Measurements from ENCODE around the gene ZNF774. TPM values are rescaled to one million over a fixed set of nuclear protein-coding genes. Genes with fewer than 3 reads are reported as not detected.

The ZNF774 gene
- polyA plus RNA-seq, 1 experiment: 2.3 TPM

DNA sequence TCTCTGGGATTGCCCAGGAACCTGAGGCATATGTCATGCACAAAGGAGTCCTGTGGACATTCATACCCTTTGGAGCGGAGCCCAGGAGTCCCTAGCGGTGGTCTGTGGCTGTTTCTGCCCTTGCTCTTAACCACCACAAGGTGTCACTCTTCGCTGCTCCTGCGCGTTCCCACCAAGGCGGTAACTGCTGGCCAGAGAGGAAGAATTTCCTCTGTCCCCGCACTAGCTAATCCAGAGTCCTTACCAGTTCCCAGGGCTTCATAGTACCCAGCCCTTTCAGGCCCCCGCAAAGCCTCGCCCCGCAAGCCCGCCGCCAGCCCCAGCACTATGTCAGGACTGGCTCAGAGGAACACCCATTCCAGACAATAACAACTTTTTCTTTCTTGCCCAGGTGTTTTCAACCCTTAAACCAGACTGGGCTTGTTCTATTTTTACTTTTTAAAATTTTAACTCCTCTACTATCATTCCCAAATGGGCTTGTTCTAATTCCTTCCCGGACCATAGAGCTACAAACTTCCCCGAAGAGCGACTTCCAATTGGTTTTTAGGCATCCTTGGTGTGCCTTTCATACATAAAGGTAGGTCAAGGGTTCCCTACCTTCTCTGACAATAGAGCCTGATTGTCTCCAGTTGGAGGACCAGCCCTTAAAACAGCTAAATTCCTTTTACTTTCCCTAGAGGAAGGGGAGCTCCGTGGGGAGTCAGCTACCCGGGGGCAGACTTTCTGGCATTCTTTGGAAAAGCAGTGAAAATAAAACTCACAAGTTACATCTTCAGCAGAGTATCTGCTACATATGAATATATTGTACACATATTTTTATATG, 31.8 kb upstream of the ZNF774 start:
- peak; percentile 71 for DNase-seq (ENCODE audit: low read depth, low spot score)
- POLR2A ChIA-PET: interaction anchor here (0.6 to 1.3 kb wide), 3 partner anchors 92 to 361 kb away, joined by 4 to 7 read pairs (median 4); no protein-coding TSS in a partner anchor
- Histone ChIP-seq H3K27ac (ENCODE audit: low read depth, low read length) (no peak overlapping the region), H3K9me3 (ENCODE audit: control insufficient read depth, insufficient read depth, low read length) (no peaks in the 10 kb centered on the region), H3K4me3 (ENCODE audit: low read depth, low read length) (peak overlapping the region; percentile 10; the same call in 1 of the 2 replicates), H3K27me3 (ENCODE audit: control insufficient read depth, insufficient read depth, low read length) (no peaks in the 10 kb centered on the region)
- CTCF ChIA-PET: interaction anchor here (0.5 to 5.5 kb wide), 90 partner anchors 9 to 614 kb away, joined by 3 to 237 read pairs (median 4); partner anchors contain the start of genes HDDC3, MAN2A2, TTLL13 and ZNF774
- peak; percentile 100 for TF ChIP-seq CTCF (IDR thresholded peaks at IDR 0.05; ENCODE audit: low read depth, low read length)

- POLR2A ChIA-PET: interaction anchor here (1.3 kb wide), 1 partner anchor 92 kb away, joined by 4 read pairs; no protein-coding TSS in a partner anchor
- no peak for DNase-seq (ENCODE audit: low read depth, low spot score)
- no peak for TF ChIP-seq CTCF (IDR thresholded peaks at IDR 0.05; ENCODE audit: low read depth, low read length)
- no peaks in the 10 kb centered on the region for H3K9me3 ChIP-seq (ENCODE audit: control insufficient read depth, insufficient read depth, low read length)
- H3K27ac ChIP-seq (ENCODE audit: low read depth, low read length): no peak overlapping the region
- H3K4me3 ChIP-seq (ENCODE audit: low read depth, low read length): no peak overlapping the region
- H3K27me3 ChIP-seq (ENCODE audit: control insufficient read depth, insufficient read depth, low read length): no peaks in the 10 kb centered on the region
- CTCF ChIA-PET: interaction anchor here (0.8 to 5.5 kb wide), 34 partner anchors 9 to 612 kb away, joined by 3 to 237 read pairs (median 10); partner anchors contain the start of gene HDDC3
Observed at GRCh38 chr15:90320885-90321278, 31.2 kb upstream of the ZNF774 start.

DNA sequence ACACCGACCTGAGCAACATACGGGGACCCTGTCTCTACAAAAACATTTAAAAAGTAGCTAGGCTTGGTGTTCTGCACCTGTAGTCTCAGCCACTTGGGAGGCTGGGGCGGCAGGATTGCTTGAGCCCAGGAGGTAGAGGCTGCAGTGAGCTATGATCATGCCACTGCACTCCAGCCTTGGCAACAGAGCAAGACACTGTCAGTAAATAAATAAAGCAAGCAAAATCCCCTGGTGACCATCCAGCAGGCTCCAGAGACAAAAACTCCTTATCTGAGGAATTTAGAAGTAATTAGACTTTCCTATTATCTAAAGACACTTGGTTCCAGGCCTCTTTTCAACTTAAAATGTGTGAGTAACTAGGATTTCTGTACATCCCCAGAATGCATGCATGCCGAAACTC, 29.5 kb upstream of the ZNF774 start:
- Histone ChIP-seq H3K9me3 (ENCODE audit: control insufficient read depth, insufficient read depth, low read length) (no peaks in the 10 kb centered on the region), H3K27me3 (ENCODE audit: control insufficient read depth, insufficient read depth, low read length) (no peaks in the 10 kb centered on the region), H3K4me3 (ENCODE audit: low read depth, low read length) (no peak overlapping the region), H3K27ac (ENCODE audit: low read depth, low read length) (no peak overlapping the region)
- ChIA-PET POLR2A (no interaction called here), CTCF (interaction anchor here (0.7 to 5.5 kb wide), 3 partner anchors 22 to 610 kb away, joined by 6 to 54 read pairs (median 9); no protein-coding TSS in a partner anchor)
- no peak for DNase-seq (ENCODE audit: low read depth, low spot score)
- no peak for TF ChIP-seq CTCF (IDR thresholded peaks at IDR 0.05; ENCODE audit: low read depth, low read length)

DNA sequence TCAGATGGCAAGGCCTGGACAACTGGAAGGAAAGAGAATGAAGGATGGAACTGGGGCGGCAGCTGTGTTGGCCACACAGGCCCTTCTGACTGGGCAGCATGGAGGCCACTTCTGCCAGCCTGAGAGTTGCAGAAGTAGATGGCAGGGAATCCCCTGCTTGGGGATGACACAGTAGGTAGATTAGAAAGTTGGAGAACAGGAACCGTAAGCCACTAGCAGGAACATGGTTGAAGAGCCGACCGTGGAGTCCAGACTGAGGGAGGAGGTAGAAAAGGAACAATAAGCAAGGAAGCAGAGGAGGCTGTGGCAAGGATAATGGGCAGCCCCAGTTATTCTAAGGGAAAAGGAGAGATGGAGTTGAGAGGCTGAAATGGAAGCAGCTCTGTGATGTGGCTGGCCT, 26.4 kb upstream of the ZNF774 start:
- DNase-seq (ENCODE audit: low read depth, low spot score): no peak
- TF ChIP-seq CTCF (IDR thresholded peaks at IDR 0.05; ENCODE audit: low read depth, low read length): no peak
- Histone ChIP-seq H3K9me3 (ENCODE audit: control insufficient read depth, insufficient read depth, low read length) (no peaks in the 10 kb centered on the region), H3K27me3 (ENCODE audit: control insufficient read depth, insufficient read depth, low read length) (no peaks in the 10 kb centered on the region), H3K4me3 (ENCODE audit: low read depth, low read length) (no peak overlapping the region), H3K27ac (ENCODE audit: low read depth, low read length) (no peak overlapping the region)
- CTCF ChIA-PET: interaction anchor here (0.8 kb wide), 1 partner anchor 99 kb away, joined by 3 read pairs; no protein-coding TSS in a partner anchor
- POLR2A ChIA-PET: no interaction called here

GRCh38 chr15:90326441-90326840, 25.6 kb upstream of the ZNF774 start:
- Histone ChIP-seq H3K4me3 (ENCODE audit: low read depth, low read length) (no peak overlapping the region), H3K9me3 (ENCODE audit: control insufficient read depth, insufficient read depth, low read length) (no peaks in the 10 kb centered on the region), H3K27me3 (ENCODE audit: control insufficient read depth, insufficient read depth, low read length) (no peaks in the 10 kb centered on the region), H3K27ac (ENCODE audit: low read depth, low read length) (no peak overlapping the region)
- TF ChIP-seq CTCF (IDR thresholded peaks at IDR 0.05; ENCODE audit: low read depth, low read length): no peak
- POLR2A ChIA-PET: no interaction called here
- no peak for DNase-seq (ENCODE audit: low read depth, low spot score)
- CTCF ChIA-PET: interaction anchor here (0.8 kb wide), 1 partner anchor 98 kb away, joined by 3 read pairs; no protein-coding TSS in a partner anchor

All from AG04450 (cell line).